ENCODE data around the gene ADCY5.
A peak's percentile ranks its signal among the peaks of the same experiment; 100 is the strongest.

ADCY5 gene

DNA sequence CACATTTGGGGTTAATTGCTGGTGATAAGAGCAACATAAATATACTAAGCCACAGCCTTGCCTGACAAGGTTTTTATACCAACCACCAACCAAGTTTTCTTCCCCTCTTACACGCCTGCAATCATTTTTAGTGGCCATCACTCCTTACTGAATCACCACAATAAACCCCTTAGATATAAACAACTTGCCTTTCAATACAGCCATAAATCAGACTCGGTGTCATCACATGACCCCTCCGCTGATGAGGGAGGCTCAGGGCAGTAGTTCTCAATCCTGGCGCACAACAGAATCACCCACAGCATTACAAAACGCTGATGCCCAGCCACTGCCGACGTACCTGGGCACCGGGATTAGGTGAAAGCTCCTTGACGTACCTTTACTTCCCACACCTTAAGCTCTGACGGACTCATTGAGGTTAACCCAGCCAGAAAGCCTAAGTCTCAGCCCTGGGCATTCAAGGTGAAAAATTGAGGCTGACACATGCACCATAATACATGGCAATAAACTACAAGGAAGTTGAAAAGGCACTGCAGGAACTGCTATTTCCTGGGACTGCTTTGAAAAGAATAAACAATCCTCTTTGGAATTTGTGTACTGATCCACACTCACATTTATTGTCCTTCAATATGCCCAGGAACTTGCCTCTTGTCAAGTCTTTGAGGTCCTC is 17.1 kb downstream of the ADCY5 start (continued):
- TF ChIP-seq ZNF19 (tag by site-specific recombination; IDR thresholded peaks at IDR 0.05; ENCODE audit: low read depth): no peak
- TF ChIP-seq, protein P1, sequence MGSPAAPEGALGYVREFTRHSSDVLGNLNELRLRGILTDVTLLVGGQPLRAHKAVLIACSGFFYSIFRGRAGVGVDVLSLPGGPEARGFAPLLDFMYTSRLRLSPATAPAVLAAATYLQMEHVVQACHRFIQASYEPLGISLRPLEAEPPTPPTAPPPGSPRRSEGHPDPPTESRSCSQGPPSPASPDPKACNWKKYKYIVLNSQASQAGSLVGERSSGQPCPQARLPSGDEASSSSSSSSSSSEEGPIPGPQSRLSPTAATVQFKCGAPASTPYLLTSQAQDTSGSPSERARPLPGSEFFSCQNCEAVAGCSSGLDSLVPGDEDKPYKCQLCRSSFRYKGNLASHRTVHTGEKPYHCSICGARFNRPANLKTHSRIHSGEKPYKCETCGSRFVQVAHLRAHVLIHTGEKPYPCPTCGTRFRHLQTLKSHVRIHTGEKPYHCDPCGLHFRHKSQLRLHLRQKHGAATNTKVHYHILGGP (tag by site-specific recombination; IDR thresholded peaks at IDR 0.05): peak; percentile 68
- peak; percentile 45; the same call in 1 of the 2 replicates for TF ChIP-seq ZNF366 (tag by site-specific recombination; conservative IDR thresholded peaks at IDR 0.05)
- TF ChIP-seq, protein P2, sequence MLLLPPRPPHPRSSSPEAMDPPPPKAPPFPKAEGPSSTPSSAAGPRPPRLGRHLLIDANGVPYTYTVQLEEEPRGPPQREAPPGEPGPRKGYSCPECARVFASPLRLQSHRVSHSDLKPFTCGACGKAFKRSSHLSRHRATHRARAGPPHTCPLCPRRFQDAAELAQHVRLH (tag by site-specific recombination; IDR thresholded peaks at IDR 0.05): peak; percentile 95
- TF ChIP-seq ZFHX2 (tag by site-specific recombination; conservative IDR thresholded peaks at IDR 0.05): no peak; the same call in 1 of the 2 replicates
- TF ChIP-seq, protein P3, sequence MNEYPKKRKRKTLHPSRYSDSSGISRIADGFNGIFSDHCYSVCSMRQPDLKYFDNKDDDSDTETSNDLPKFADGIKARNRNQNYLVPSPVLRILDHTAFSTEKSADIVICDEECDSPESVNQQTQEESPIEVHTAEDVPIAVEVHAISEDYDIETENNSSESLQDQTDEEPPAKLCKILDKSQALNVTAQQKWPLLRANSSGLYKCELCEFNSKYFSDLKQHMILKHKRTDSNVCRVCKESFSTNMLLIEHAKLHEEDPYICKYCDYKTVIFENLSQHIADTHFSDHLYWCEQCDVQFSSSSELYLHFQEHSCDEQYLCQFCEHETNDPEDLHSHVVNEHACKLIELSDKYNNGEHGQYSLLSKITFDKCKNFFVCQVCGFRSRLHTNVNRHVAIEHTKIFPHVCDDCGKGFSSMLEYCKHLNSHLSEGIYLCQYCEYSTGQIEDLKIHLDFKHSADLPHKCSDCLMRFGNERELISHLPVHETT (tag by site-specific recombination; IDR thresholded peaks at IDR 0.05): peak; percentile 87
- no peak for TF ChIP-seq ZNF121 (tag by site-specific recombination; IDR thresholded peaks at IDR 0.05)
- TF ChIP-seq ZFP3 (tag by site-specific recombination; IDR thresholded peaks at IDR 0.05; ENCODE audit: low read depth): no peak
- peak; percentile 77; the same call in 1 of the 2 replicates for TF ChIP-seq KLF7 (tag by site-specific recombination; IDR thresholded peaks at IDR 0.05; ENCODE audit: borderline replicate concordance)
- TF ChIP-seq ZNF501 (tag by site-specific recombination; IDR thresholded peaks at IDR 0.05): no peak
- peak; percentile 61; the same call in 1 of the 2 replicates for TF ChIP-seq ZBTB21 (tag by site-specific recombination; IDR thresholded peaks at IDR 0.05)
- TF ChIP-seq, protein P4, sequence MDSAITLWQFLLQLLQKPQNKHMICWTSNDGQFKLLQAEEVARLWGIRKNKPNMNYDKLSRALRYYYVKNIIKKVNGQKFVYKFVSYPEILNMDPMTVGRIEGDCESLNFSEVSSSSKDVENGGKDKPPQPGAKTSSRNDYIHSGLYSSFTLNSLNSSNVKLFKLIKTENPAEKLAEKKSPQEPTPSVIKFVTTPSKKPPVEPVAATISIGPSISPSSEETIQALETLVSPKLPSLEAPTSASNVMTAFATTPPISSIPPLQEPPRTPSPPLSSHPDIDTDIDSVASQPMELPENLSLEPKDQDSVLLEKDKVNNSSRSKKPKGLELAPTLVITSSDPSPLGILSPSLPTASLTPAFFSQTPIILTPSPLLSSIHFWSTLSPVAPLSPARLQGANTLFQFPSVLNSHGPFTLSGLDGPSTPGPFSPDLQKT (IDR thresholded peaks at IDR 0.05; ENCODE audit: borderline replicate concordance, low read depth, low read length): no peak
- TF ChIP-seq ZBTB20 (tag by site-specific recombination; IDR thresholded peaks at IDR 0.05): peak; percentile 69
- no peak for TF ChIP-seq ZBTB7A (tag by site-specific recombination; IDR thresholded peaks at IDR 0.05; ENCODE audit: low read depth)
- TF ChIP-seq, protein P5, sequence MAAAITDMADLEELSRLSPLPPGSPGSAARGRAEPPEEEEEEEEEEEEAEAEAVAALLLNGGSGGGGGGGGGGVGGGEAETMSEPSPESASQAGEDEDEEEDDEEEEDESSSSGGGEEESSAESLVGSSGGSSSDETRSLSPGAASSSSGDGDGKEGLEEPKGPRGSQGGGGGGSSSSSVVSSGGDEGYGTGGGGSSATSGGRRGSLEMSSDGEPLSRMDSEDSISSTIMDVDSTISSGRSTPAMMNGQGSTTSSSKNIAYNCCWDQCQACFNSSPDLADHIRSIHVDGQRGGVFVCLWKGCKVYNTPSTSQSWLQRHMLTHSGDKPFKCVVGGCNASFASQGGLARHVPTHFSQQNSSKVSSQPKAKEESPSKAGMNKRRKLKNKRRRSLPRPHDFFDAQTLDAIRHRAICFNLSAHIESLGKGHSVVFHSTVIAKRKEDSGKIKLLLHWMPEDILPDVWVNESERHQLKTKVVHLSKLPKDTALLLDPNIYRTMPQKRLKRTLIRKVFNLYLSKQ (tag by site-specific recombination; IDR thresholded peaks at IDR 0.05; ENCODE audit: borderline replicate concordance): no peak
- TF ChIP-seq, protein P6, sequence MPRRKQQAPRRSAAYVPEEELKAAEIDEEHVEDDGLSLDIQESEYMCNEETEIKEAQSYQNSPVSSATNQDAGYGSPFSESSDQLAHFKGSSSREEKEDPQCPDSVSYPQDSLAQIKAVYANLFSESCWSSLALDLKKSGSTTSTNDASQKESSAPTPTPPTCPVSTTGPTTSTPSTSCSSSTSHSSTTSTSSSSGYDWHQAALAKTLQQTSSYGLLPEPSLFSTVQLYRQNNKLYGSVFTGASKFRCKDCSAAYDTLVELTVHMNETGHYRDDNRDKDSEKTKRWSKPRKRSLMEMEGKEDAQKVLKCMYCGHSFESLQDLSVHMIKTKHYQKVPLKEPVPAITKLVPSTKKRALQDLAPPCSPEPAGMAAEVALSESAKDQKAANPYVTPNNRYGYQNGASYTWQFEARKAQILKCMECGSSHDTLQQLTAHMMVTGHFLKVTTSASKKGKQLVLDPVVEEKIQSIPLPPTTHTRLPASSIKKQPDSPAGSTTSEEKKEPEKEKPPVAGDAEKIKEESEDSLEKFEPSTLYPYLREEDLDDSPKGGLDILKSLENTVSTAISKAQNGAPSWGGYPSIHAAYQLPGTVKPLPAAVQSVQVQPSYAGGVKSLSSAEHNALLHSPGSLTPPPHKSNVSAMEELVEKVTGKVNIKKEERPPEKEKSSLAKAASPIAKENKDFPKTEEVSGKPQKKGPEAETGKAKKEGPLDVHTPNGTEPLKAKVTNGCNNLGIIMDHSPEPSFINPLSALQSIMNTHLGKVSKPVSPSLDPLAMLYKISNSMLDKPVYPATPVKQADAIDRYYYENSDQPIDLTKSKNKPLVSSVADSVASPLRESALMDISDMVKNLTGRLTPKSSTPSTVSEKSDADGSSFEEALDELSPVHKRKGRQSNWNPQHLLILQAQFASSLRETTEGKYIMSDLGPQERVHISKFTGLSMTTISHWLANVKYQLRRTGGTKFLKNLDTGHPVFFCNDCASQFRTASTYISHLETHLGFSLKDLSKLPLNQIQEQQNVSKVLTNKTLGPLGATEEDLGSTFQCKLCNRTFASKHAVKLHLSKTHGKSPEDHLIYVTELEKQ (tag by site-specific recombination; IDR thresholded peaks at IDR 0.05; ENCODE audit: borderline replicate concordance): peak; percentile 84; the same call in 1 of the 2 replicates
- TF ChIP-seq, protein P7, sequence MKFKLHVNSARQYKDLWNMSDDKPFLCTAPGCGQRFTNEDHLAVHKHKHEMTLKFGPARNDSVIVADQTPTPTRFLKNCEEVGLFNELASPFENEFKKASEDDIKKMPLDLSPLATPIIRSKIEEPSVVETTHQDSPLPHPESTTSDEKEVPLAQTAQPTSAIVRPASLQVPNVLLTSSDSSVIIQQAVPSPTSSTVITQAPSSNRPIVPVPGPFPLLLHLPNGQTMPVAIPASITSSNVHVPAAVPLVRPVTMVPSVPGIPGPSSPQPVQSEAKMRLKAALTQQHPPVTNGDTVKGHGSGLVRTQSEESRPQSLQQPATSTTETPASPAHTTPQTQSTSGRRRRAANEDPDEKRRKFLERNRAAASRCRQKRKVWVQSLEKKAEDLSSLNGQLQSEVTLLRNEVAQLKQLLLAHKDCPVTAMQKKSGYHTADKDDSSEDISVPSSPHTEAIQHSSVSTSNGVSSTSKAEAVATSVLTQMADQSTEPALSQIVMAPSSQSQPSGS (tag by site-specific recombination; IDR thresholded peaks at IDR 0.05; ENCODE audit: low read depth): peak; percentile 64
- TF ChIP-seq, protein P8, sequence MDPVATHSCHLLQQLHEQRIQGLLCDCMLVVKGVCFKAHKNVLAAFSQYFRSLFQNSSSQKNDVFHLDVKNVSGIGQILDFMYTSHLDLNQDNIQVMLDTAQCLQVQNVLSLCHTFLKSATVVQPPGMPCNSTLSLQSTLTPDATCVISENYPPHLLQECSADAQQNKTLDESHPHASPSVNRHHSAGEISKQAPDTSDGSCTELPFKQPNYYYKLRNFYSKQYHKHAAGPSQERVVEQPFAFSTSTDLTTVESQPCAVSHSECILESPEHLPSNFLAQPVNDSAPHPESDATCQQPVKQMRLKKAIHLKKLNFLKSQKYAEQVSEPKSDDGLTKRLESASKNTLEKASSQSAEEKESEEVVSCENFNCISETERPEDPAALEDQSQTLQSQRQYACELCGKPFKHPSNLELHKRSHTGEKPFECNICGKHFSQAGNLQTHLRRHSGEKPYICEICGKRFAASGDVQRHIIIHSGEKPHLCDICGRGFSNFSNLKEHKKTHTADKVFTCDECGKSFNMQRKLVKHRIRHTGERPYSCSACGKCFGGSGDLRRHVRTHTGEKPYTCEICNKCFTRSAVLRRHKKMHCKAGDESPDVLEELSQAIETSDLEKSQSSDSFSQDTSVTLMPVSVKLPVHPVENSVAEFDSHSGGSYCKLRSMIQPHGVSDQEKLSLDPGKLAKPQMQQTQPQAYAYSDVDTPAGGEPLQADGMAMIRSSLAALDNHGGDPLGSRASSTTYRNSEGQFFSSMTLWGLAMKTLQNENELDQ (tag by site-specific recombination; IDR thresholded peaks at IDR 0.05; ENCODE audit: low read depth): no peak
- TF ChIP-seq MEIS1 (CRISPR knock-in tag; IDR thresholded peaks at IDR 0.05; ENCODE audit: borderline replicate concordance): peak; percentile 58; the same call in 1 of the 2 replicates
- no peak for TF ChIP-seq ZNF530 (tag by site-specific recombination; IDR thresholded peaks at IDR 0.05; ENCODE audit: low read depth)
- no peak for TF ChIP-seq ZNF174 (tag by site-specific recombination; IDR thresholded peaks at IDR 0.05)
- no peak for TF ChIP-seq ZNF777 (tag by site-specific recombination; IDR thresholded peaks at IDR 0.05; ENCODE audit: borderline replicate concordance)
- no peak for TF ChIP-seq ZNF138 (tag by site-specific recombination; IDR thresholded peaks at IDR 0.05; ENCODE audit: borderline replicate concordance)
- TF ChIP-seq ZNF548 (tag by site-specific recombination; IDR thresholded peaks at IDR 0.05): no peak
